Ishikawa (cell line): ENCODE results near the gene CDH13.

ENCODE experiments used
- CEBPB ChIP-seq: IDR thresholded peaks from 2 replicates; pipeline ENCODE4 v1.6.1; 2012
- CREB1 ChIP-seq: IDR thresholded peaks from 2 replicates; pipeline ENCODE4 v1.6.1; 2012; ENCODE audit warnings: low read depth
- EGR1 ChIP-seq: IDR thresholded peaks from 2 replicates; pipeline ENCODE4 v1.6.1; 2012
- EP300 ChIP-seq: IDR thresholded peaks from 2 replicates; pipeline ENCODE4 v1.6.1; 2012; ENCODE audit warnings: borderline replicate concordance
- FOXM1 ChIP-seq: IDR thresholded peaks from 2 replicates; pipeline ENCODE4 v1.6.1; 2012; ENCODE audit warnings: low read depth, borderline replicate concordance
- MAX ChIP-seq: IDR thresholded peaks from 2 replicates; pipeline ENCODE4 v1.6.1; 2012
- NFIC ChIP-seq: IDR thresholded peaks from 2 replicates; pipeline ENCODE4 v1.6.1; 2012
- RAD21 ChIP-seq: IDR thresholded peaks from 2 replicates; pipeline ENCODE4 v1.6.1; 2012; ENCODE audit warnings: low read depth
- REST ChIP-seq: IDR thresholded peaks from 2 replicates; pipeline ENCODE4 v1.6.1; 2012; ENCODE audit warnings: low read depth, mild to moderate bottlenecking
- TAF1 ChIP-seq: IDR thresholded peaks from 2 replicates; pipeline ENCODE4 v1.6.1; 2012; ENCODE audit warnings: low read depth, mild to moderate bottlenecking
- TCF12 ChIP-seq: IDR thresholded peaks from 2 replicates; pipeline ENCODE4 v1.6.1; 2012; ENCODE audit warnings: low read depth
- TEAD4 ChIP-seq: IDR thresholded peaks from 2 replicates; pipeline ENCODE4 v1.6.1; 2012
- YY1 ChIP-seq: IDR thresholded peaks from 2 replicates; pipeline ENCODE4 v1.6.1; 2012; ENCODE audit warnings: low read depth
- ZBTB7A ChIP-seq: IDR thresholded peaks from 2 replicates; pipeline ENCODE4 v1.6.1; 2012; ENCODE audit warnings: low read depth
- TF ChIP-seq, protein P1 (sequence below): IDR thresholded peaks from 2 replicates; pipeline ENCODE4 v1.6.1; 2012

CDH13 gene

DNA sequence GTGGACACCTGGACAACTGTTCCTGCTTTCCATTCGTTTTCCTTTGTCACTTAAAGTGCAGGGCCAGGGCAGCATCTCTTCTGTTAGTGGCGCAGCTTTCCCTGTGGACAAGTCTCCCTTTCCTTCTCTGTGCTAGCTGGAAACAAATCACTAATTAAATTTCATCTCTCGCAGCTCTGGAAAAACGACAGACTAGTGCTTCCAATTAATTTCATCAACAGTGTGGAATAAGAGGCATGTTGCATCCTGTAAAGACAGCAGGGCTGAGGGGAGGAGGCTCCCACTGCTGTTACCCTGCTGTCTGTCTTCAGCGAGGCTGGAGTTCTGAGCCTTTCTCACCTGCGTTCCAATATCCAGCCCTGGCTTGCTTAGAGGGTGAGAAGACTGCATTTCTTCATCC is 828.9 kb downstream of the CDH13 start:
- TF ChIP-seq CEBPB = no peak
- no peak for TF ChIP-seq TAF1
- TF ChIP-seq RAD21 = no peak
- TF ChIP-seq CREB1 = no peak
- no peak for TF ChIP-seq FOXM1
- no peak for TF ChIP-seq EGR1
- no peak for TF ChIP-seq TEAD4
- no peak for TF ChIP-seq EP300
- TF ChIP-seq YY1 = no peak
- TF ChIP-seq ZBTB7A = no peak

DNA sequence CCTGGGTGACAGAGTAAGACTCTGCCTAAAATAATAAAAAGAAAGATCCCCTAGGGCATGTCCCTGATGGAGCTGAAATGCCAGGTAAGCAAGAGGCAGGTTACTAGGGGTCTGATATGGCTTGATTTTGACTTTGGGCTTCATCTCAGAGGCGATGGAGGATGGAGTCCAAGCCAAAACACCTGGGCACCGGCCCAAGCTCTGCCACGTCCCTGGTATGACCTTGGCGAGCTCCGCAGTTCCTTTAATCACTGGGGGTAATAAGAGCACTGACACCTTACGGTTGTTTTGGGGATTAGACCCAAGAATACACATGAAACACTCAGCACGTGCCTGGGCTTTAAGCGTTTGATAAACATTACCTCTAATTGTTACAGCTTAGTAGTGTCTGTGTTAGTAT is 830.2 kb downstream of the CDH13 start:
- no peak for TF ChIP-seq FOXM1

- TF ChIP-seq CEBPB (no peak), TCF12 (no peak), REST (no peak), TEAD4 (no peak), ZBTB7A (no peak), NFIC (no peak), TAF1 (no peak), CREB1 (no peak), FOXM1 (no peak), EGR1 (no peak)
Measured at GRCh38 chr16:83458612-83459011, 831.8 kb downstream of the CDH13 start.

- no peak for TF ChIP-seq CEBPB
- TF ChIP-seq EGR1 = no peak
- TF ChIP-seq TAF1 = no peak
- TF ChIP-seq TEAD4 = no peak
- TF ChIP-seq RAD21 = no peak
- TF ChIP-seq CREB1 = no peak
- no peak for TF ChIP-seq NFIC
- no peak for TF ChIP-seq YY1
- TF ChIP-seq FOXM1 = no peak
- no peak for TF ChIP-seq TCF12
- TF ChIP-seq MAX = no peak
- TF ChIP-seq, protein P1, sequence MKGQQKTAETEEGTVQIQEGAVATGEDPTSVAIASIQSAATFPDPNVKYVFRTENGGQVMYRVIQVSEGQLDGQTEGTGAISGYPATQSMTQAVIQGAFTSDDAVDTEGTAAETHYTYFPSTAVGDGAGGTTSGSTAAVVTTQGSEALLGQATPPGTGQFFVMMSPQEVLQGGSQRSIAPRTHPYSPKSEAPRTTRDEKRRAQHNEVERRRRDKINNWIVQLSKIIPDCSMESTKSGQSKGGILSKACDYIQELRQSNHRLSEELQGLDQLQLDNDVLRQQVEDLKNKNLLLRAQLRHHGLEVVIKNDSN = no peak
- no peak for TF ChIP-seq REST
- no peak for TF ChIP-seq ZBTB7A
- TF ChIP-seq EP300 = no peak
Measured at GRCh38 chr16:83464991-83465390, 838.2 kb downstream of the CDH13 start.

- no peak for TF ChIP-seq FOXM1
- TF ChIP-seq TAF1 = no peak
- no peak for TF ChIP-seq EP300
- no peak for TF ChIP-seq CEBPB
- no peak for TF ChIP-seq CREB1
- no peak for TF ChIP-seq YY1
- no peak for TF ChIP-seq TCF12
- no peak for TF ChIP-seq TEAD4
Measured at GRCh38 chr16:83470416-83470815, 843.6 kb downstream of the CDH13 start.

GRCh38 chr16:83472776-83473501 is 846.2 kb downstream of the CDH13 start:
- no peak for TF ChIP-seq TCF12
- TF ChIP-seq EP300 = no peak
- no peak for TF ChIP-seq YY1
- TF ChIP-seq REST = no peak
- no peak for TF ChIP-seq TAF1
